ENCODE data around the gene BMERB1.

BMERB1 gene

GRCh38 chr16:15613676-15614075, 179.3 kb downstream of the BMERB1 start:
- DNase-seq (ENCODE audit: low read depth in 2 of 2): no peak

GRCh38 chr16:15616012-15616411, 181.6 kb downstream of the BMERB1 start:
- no peak for DNase-seq (ENCODE audit: low read depth in 2 of 2)

DNA sequence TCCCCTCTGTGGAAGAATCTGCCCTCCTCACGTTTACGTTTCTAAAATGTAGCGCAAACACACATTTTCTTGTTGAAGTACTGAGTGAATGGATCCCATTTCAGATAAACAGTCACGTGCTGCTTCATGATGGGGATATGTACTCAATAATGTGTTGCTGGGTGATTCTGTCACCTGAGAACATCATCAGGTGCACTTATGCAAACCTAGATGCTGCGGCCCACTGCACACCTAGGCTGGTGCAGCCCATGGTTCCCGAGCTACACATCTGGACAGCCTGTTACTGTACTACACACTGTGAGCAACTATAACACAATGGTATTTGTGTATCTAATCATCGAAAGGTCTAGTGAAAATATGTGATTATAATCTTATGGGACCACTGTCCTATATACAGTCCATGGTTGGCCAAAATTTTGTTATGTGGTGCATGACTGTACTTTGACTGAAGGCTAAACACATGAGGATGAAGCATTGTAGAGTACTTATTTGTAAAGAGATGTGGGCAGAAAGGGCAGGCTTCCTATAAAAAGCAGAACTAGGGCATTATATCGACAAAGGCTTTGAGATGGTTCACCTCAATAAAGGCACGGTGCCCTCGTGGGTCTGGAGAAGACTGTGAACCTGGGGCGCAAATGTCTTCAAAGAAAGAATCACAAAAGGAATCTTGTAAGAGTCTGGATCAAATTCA, 182.2 kb downstream of the BMERB1 start:
- no peak for DNase-seq (ENCODE audit: low read depth in 2 of 2)

DNA sequence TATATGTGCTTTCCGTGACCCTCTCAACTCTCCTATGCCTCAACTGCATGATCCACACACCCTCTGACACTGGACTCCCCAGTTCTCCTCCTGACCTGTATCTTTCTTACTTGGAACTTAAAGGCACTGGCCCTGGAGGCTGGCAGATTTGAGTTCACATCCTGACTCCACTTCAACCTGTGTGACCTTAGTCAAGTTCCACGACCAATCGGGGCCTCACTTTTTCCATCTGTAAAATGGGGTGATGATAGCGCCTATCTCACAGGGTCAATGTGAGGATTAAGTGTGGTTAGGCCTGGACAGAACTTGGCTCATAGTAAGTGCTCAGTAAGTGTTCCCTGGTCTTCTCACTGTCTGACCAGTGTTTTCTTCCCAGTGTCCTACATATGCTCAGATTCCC, 183.5 kb downstream of the BMERB1 start:
- DNase-seq (ENCODE audit: low read depth in 2 of 2): no peak

DNA sequence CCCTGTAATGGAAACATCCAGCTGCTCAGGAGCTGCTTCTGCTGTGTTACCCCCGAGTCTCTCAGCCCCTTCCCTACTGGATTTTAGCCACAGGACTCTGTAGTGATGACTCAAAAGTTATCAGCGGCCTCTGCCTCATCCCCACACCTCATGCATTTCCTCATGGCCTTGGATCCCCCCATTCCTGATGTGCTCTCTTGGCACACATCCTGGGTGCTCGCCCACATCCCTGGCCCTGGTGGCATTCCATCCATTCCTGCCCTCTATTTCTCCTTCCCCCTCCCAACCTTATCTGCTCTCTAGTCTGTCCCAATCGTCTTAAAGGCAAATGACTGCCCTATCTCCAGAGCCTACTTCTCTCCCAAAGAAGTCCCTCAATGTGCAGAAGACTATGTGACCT, 184.0 kb downstream of the BMERB1 start:
- no peak for DNase-seq (ENCODE audit: low read depth in 2 of 2)

DNA sequence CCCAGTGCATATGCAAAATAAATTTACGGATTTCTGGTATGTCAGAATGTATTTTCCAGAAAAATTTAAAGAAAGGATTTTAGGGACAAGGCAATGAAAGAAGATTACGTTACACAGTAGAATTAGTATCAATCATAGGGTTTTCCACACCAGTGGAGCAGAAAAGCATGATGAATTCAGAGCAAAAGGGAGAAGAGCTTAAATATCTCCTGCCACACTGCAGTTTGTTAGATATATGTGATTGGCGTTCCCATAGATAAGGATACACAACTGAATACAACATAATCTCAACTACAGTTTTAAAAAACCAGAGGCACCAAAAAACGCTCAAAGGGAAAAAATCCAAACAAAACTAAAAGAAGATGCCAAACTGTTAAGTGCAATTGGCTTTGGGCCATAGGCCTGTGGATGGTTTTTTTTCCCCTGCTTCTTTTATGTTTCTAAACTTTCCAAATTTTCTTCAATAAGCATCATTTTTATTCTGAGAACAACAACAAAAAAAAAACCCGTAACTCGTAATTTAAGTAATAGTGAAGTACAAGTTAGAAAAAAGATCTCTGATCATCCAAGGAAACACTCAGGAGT, 186.3 kb downstream of the BMERB1 start:
- no peak for DNase-seq (ENCODE audit: low read depth in 2 of 2)

- no peak for DNase-seq (ENCODE audit: low read depth in 2 of 2)
Observed at GRCh38 chr16:15621456-15621855, 187.1 kb downstream of the BMERB1 start.

- DNase-seq (ENCODE audit: low read depth in 2 of 2): no peak
Observed at GRCh38 chr16:15621889-15622288, 187.5 kb downstream of the BMERB1 start.

- DNase-seq (ENCODE audit: low read depth in 2 of 2): no peak
Observed at GRCh38 chr16:15631730-15632409, 197.5 kb downstream of the BMERB1 start.

- no peak for DNase-seq (ENCODE audit: low read depth in 2 of 2)
Observed at GRCh38 chr16:15635926-15636325, 201.5 kb downstream of the BMERB1 start.

- DNase-seq (ENCODE audit: low read depth in 2 of 2): no peak
Observed at GRCh38 chr16:15636392-15636873, 202.0 kb downstream of the BMERB1 start.
